Activated effector memory CD4-positive, alpha-beta T cell treated with anti-CD3 and anti-CD28 coated beads, Interleukin-2, amount 50 U/mL, for 16 hours (primary cell): ENCODE results near the gene AFF1.
A peak's percentile ranks its signal among the peaks of the same experiment; 100 is the strongest.
"Not testable (repeated sequence)": the region's sequence is repeated elsewhere in the genome, so short reads cannot be mapped to it uniquely, and the experiment has no call there.

Experiments
- DNase-seq: peaks from one replicate; pipeline ENCODE4 v3.0.0-alpha.2; 2020

The AFF1 gene

DNA sequence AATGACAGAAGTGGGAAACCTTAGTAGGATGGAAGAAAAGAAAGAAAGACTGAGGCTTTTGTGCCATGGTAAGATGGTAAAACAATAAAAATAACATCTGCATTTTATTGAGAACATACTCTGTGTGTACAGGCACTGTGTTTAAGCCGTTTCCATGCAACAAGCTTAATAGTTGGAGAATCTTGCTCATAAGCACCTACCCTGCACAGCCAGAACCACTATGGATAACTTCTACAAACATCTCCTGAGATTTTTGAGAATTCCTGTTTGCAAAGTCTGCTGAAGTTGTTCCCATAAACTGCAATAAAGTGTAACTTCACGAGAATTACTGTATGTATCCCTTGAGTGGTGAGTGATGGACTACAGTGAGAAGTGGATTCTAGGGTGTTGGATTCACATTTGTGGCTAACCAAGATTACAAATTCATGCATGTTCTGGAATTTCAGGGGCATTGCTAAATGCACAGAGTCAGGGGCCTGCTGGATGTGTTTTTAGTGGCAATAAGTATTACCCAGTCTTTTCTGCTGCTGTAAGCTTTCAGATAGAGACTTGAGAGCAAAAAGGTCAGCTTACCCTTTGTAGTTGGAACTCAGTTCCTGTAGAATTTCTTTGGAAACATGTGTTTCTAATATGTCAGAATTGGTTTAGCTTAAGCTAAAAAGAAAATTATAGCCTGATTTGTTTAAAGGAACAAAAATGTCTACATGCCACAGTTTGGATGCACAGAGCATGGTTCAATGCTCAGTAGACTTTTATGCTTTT is 132.5 kb downstream of the AFF1 start:
- no peak for DNase-seq

DNA sequence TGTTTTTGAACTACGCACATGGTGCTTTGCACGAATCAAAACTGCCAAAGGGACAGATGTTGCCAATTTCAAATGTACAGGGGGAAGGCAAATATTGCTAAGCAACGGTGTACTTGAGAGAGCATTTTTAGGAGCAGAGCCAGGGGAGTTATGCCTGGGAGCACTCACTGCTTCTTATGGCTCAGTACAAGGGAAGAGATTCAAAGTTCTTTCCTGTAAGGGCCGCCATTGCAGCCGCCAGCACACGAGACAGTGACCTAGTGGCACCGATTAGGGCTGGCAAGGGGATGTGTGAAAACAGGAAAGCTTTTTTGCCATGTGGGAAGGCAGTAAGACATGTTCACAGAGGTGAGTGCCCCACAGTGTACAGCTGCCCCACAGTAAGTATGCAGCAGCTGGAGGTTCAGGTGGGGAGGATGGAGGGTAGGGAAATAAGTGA is 133.8 kb downstream of the AFF1 start:
- no peak for DNase-seq

DNA sequence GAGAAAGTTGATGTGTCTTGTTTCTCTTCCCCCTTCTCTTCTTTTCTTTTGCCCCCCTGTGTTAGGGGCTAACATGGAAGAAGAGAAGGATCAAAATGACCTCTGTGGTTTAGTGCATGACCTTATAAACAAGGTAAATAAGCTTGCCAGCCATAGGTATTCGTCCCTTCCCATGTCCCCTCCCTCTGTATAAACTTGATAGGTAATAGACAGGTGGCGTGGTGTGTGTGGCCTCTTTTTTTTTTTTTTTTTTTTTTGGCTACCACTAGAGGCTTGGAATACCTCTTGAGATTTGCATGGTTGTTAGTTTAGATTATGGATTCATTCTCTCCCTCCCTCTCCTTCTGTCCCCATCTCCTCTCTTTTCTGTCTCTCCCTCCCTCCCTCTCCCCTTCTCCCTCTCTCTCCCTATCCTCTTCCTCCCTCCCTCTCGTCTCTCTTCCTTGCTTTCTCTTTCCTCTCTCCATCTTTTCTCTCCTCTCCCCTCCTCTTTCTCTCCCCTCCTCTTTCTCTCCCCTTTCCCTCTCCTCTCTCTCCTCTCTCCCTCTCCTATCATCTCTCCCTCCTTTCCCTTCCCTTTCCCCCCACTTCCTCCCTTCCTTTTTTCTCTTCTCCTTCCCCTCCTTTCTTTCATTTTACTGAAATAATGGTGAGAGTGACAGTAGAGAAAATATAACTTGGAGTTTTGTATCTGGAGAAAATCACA is 134.4 kb downstream of the AFF1 start:
- DNase-seq, result no peak

DNA sequence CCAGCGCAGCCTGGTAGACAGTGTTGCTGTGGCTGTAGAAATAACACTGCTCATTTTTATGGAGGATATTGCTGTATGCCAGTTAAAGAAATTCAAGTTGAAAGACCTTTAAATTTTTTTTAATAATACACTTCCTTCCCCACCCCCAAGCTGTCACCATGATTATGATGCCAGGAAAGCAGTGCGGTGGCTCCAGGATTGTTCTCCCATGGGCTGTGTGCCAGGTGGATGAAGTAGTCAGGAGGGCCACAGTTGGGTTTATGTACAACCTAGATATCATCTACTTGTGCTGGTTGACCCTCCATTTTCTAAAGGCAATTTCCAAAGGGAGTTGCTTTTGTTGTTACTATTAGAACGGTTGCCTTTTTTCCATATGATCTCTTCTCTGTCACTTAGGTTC is 136.6 kb downstream of the AFF1 start:
- DNase-seq, result no peak

DNA sequence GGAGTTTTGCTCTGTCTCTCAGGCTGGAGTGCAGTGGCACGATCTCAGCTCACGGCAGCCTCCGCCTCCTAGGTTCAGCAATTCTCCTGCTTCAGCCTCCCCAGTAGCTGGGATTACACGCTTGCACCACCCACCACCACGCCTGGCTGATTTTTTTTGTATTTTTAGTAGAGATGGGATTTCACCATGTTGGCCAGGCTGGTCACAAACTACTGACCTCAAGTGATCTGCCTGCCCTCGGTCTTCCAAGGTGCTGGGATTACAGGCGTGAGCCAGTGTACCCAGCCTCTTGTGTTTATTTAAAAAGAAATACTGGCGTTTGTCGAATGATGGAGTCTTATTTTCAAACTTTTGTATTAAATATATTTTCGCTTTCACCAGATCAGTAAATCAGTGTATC is 137.7 kb downstream of the AFF1 start:
- DNase-seq, result not testable (repeated sequence)

DNA sequence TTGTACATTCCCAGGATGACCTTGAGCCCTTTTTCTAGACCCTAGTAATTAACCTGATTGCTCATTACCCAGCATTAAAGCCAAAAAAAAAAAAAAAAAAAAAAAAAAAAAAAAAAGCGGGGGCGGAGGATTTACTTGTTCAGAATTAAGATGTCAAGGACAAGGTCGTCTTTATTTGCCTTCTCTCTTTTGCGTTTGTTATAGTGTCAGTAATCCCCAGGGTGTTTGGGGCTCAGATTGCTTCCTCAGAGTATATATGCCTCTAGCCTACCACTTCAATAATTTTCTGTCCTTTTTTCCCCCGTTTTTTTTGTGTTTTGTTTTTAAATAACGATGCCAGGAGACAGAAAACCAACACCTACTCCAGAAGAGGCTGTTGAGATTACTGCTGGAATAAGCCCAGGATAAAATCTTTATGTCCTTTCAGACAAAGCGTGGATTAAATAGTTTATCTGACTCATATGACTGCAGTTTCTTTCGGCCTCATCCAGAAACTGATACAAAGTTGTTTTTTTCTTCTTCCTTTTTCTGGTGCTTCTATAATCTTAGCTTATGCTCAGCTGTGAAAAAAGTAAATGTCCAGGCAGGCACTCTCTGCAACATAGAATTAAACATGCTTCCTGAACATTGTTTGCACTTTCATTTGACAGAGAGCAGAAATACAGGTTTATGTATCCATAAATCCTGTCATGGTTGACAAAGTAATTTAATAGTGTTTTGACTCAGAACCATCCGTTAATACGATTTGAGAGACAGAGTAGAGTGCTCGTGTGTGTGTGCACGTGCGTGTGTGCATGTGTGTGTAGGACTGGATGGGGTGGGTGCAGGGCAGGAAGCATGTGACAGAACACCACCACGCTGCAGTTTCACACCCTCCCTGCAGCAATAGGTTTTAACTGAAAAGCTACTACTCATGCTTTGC is 138.6 kb downstream of the AFF1 start:
- peak; percentile 77 for DNase-seq

DNA sequence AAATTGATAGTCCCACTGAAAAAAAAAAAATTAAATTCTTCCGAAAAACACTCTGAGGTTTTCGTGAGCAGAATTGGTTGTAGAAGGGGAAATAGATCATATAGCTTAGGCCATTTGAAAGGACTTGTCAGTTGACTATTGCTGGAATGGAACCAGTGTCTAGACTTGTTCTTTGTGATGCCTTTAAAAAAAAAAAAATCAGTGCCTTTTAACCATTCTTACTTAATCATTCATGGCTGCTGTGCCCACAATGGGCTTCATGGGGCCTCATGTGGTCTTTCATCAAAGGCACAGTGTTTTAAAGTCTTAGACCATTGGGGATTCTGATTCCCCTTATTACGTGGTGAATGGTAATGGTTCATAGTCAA is 139.3 kb downstream of the AFF1 start:
- no peak for DNase-seq

DNA sequence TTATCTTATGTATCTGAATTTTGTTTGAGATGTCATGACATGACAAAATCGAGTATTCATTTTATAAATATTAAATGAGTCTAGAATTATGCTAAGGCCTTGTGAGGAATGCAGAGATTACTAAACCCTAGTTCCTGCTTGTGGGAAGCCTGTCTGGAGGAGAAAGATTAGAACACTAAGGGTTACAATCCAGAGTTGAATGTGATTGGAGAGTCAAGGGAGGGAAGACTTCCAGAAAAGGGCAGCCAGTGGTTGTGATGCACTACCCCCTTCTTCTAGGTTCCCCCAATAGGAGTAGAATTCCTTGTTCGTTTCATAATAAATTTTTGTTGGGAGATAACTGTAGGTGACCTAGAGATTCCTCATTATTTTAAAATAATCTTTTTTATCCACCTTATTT is 141.1 kb downstream of the AFF1 start:
- no peak for DNase-seq

DNA sequence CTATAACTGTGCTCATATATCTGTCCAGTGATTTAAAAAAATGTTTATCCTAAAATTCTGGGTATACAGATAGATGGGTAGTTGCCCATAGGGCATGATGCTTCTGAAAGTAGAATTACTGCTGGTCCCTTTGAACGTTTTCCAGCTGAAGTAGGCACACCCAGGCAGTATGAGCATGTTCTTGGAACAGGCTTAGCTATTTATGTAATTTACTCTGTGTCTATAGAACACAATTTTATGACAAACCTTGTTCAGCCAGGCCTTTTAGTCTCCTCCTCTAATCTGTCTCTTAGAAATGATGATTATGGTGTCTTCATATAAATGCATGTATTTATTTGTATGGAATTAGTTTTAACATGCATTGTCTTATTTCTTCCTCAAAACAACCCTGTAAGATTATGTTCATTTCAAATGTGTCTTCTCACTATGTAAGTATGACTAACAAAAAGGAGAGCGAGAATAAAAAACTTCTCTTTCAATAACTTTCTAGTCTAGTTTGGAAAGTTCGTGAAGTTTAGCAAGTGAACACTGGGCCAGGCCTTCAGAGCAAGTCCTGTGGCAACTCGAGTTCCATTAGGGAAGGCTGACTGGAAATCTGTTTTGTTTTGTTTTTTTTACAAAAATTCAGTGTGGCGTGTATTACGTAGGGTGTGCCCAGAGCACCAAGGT is 142.0 kb downstream of the AFF1 start:
- no peak for DNase-seq

DNA sequence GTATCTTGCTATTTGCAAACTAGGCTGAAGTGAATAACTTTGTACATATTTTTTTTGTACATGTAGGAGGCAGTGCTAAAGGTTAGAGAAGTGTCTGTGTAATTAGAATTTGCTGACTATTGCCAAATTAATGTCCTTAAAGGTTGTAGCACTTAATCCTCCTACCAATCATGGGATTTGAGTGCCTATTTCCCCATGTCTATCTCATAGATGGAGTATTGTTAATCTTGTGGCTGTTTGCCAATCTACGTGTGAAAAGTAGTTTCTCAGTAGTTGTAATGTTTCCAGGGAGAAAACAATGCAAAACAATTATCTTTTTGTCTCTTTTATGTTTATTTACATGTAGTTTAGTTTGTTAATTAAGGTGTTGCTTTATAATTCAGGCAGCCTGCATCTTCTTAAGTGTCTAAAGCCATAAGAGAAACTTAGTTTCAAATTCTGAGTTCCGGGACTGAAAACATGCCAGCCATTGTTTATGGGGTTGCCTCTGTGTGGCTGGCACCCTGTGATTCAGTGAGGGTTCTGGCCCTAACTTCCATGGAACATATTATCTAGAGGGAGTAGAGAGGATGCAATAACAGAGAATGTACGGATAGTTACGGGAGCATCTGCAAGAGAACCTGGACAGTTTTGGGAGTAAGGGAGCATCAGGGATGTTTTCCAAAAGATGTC is 143.2 kb downstream of the AFF1 start:
- no peak for DNase-seq

DNA sequence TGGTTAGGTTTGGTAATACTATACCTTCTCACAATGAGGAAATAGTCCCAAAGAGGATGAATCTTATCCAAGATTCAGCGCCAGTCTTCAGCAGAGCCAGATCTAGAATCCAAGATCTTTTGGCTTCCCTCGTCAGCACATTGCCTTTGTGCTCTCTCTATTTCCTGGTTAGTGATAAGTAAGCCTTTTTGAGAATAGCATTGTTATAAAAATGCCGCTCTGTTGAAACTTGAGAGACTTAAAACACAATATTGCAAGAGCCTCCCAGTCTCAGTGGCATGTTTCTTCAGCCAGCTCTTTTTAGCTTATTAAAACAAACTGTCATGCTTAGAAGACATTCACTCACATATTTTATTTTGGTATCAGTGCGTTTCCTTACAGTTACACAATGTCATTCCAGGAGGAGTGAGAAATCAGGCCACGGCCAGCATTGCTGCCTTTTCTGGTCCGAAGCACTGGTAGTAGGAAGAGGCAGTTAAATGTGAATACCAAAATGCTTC is 144.2 kb downstream of the AFF1 start:
- DNase-seq, result no peak

DNA sequence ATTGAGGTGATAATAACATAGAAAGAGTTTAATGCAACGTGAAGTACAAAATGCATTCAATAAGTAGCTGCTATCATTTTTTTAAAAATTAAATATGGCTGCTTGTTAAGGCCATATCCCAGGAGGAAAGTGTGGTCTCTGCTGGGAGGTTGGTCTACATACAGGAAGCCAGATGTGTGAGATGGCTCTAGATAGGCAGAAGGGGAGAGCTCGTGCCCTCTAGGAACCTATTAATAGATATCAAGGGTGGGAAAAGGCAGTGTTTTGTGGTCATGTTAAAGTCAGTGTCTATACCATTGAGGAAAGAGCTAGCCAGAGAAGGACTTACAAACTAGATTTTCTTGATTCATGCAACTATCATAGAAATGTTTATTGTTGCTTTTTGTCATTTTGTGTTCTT is 145.2 kb downstream of the AFF1 start:
- no peak for DNase-seq

DNA sequence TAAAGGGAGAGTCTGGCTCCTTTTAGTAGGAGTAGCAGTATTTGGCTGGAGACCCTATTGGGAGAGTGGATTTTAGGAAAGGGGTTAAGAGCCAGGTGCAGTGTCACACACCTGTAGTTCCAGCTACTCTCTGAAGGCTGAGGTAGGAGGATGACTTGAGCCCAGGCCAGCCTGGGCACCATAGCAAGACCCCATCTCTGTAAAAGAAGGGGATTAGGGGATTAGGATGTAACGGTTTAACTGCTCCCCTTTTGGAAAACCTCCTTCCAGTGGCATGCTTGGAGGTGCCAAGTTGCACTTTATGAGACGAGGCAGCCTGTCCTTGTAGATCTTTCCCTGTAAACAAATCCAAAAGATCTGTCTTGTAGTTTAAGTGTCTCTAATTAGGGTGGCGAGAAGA is 145.7 kb downstream of the AFF1 start:
- no peak for DNase-seq

DNA sequence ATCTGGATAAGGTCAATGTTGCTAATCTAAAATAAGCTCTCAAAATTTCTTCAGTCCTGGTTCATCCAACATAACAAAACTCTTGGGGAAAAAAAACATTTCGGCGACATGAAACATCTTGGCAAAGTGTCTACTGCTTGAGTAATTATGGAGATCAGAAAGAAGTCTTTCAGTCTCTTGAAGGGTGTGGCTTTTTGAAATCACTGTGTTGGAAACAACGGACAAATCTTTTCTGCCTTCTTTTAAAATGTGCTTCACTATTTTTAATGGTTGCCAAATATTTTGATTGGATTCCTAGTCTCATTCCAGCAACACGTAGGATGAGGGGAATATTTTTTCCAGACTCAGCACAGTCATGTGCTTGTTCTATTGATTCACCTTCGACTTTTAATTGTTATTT is 147.0 kb downstream of the AFF1 start:
- no peak for DNase-seq

DNA sequence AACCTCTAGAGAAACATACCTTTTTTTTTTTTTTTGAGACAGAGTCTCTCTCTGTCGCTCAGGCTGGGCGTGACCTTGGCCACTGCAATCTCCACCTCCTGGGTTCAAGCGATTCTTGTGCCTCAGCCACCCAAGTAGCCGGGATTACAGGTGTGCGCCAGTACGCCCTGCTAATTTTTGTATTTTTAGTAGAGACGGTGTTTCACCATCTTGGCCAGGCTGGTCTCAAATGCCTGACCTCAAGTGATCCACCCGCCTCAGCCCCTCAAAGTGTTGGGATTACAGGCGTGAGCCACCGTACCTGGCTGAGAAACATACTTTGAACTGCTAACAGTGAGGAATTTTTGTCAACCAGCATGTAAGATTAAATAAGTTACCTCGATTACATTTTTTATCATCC is 150.9 kb downstream of the AFF1 start:
- DNase-seq, result not testable (repeated sequence)

DNA sequence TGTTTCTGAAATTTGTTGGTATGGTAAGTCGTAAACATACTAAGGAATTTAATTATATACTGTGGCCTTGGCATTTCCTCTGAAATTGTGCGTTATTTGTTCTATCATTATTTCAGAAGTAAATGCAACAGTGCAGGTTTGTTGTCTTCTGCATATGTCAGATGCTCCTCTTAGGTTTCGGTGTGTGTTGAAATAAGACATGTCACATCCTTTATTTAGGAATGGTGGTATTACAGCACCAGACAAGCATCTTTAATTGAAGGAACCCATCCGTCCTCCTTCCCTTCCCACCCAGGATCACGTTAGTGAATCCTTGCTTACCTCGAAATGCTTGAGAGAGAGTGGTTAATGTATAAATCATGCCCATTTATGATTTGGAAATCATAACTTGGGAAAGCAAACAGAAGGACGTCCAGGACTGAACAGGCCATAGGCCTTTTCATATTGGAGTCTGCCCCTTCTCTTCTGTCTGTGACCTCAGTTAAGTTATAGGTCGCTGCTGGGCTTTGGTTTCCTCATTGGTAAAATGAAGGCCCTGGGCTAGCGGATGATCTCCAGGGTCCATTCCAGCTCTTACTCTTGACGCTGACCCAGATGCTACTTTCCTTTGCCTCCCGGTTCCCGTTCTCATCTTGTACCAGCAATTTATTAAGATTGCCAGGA is 151.5 kb downstream of the AFF1 start:
- no peak for DNase-seq

DNA sequence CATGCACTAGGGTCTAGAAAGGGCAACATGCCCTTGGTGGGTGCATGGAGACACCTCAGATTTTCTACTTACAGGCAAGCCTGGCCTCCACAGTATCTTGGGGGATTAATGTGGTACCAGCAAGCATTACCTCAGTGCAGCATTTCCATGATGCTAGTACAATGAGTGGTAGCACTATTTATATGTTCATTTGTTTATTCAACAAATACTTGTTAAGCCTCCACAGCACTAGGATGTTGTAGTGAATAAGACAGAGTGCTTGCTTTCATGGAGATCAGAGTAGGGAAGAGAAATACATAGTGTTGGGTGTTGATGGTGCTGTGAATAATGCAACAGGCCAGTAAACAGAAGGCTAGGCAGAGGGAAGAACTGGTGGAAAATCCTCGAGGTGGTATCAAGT is 152.2 kb downstream of the AFF1 start:
- no peak for DNase-seq

DNA sequence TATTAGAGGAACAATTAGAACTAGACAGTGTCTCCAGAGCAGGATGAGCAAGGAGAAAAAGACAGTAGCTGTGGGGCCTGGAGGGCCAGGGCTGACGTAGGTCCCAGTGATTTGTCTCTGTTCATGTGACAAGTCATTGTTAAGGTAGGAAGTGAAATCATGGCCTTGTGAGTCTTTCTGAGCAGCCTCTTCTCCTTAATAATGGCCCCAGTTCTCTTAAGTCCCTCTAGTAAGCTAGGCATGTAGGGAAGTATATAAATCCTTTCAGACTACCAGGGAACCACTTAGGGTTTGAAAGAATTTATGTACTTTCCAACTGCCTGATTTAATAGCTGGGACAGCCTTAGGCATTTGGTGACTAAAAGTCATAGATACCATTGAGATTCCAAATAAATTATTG is 152.6 kb downstream of the AFF1 start:
- no peak for DNase-seq

DNA sequence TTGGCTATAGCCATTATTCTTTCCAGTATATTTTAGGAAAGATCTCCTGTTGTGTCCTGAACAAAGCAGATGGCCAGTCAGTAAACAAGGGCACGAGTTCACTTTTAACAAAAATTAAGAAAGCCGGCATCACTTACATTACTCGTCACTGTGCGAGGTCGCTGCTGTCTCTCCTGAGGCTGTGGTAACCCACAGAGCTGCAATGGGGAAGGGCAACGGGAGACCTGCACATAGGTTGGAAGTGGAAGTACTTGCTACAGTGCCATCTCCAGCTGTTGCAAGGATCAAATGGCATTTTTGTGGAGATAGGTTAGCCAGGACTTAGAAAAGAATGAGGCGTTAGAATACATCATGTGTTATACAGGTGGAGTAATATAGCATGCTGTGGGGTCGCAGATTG is 153.4 kb downstream of the AFF1 start:
- no peak for DNase-seq

DNA sequence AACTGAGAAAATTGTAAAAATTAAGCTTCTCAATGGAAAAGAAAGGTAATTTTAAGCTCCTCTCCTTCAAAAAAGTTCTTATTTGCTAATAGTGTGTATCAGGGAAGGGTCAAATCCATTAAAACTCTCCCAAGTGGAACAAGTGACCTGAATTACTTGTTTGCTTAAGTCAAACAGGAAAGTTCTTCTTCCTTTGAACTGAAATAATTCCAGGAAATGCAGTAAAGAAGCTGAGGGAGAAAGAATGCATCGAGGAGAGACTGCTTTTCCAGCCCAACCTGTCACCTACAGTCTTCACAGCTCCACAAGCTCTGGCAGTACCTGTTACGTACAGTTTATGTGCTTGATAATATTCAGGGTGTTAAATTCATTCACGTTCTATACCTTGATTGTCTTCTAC is 154.6 kb downstream of the AFF1 start:
- no peak for DNase-seq

DNA sequence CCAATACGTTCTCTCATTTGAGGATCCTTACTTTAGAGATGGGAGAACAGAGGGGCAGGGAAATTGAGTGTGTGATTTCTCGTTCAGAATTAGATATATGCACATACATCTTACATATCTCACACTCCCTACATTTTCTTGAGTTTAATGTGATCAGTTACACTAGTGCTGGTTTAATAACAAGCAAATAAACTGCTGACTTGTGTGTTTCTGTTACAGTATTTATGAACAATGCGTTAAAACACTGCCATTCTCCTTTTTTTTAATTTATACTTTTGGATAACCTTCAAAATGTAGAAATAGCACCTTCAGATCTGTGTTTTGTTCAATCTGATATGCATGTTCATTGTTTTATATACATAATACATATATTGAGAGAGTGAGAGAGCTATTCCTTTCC is 155.5 kb downstream of the AFF1 start:
- no peak for DNase-seq
